ENCODE data around the gene CPPED1. TPM values are rescaled to one million over a fixed set of nuclear protein-coding genes. Genes with fewer than 3 reads are reported as not detected.
A peak's percentile ranks its signal among the peaks of the same experiment; 100 is the strongest.
"Not testable (repeated sequence)": the region's sequence is repeated elsewhere in the genome, so short reads cannot be mapped to it uniquely, and the experiment has no call there.

The CPPED1 gene
- total and polyA plus RNA-seq, 2 experiments from 2014 or later = 27.2 to 28.6 TPM

DNA sequence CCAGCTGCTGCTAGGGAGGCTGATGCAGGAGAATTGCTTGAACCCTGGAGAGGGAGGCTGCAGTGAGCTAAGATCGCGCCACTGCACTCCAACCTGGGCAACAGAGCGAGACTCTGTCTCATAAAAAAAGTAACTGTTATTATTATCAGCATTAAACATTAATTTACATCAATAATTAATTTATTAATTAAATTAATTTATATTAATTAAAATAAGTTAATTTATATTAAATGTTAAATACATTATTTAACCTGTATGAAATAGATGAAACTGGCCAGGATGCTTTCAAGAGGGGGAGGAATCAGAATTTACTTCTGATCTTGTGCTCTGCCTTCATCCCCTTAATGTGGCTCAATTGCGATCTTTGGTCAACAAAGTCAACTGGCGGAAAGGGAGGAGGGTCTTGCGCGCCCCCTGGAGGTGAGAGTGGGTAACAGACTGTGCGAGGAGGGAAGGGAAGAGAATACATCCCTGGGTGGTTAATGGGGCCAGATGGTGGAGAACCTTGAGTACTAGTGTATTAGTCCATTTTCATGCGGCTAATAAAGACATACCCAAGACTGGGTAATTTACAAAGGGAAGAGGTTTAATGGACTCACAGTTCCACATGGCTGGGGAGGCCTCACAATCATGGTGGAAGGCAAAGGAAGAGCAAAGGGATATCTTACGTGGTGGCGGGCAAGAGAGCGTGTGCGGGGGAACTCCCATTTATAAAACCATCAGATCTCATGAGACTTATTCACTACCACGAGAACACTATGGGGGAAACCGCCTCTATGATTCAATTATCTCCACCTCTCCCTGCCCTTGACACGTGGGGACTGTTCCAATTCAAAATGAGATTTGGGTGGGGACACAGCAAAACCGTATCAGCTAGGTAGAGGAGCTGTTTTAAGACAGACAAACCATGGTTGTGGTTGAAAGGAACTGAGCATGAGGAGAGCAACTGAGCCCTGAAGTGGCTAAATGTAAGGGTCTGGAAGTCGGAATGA, 15.7 kb upstream of the CPPED1 start:
- Histone ChIP-seq H3K27ac (no peak overlapping the region), H2AFZ (no peak overlapping the region), H3K9me2 (replicated peaks; ENCODE audit: insufficient read depth) (no peaks in the 10 kb centered on the region), H3K9me3 (ENCODE audit: low read depth) (no peaks in the 10 kb centered on the region), H4K20me1 (ENCODE audit: insufficient read depth, poor library complexity, severe bottlenecking) (no peaks in the 10 kb centered on the region), H3K79me2 (no peaks in the 10 kb centered on the region), H3K27me3 (no peaks in the 10 kb centered on the region), H3K36me3 (replicated peaks; ENCODE audit: insufficient read depth, low read depth) (no peaks in the 10 kb centered on the region), H3K4me2 (no peak overlapping the region), H3K4me1 (ENCODE audit: insufficient read depth) (no peaks in the 10 kb centered on the region), H3K4me3 (no peak overlapping the region)
- TF ChIP-seq, protein P1, sequence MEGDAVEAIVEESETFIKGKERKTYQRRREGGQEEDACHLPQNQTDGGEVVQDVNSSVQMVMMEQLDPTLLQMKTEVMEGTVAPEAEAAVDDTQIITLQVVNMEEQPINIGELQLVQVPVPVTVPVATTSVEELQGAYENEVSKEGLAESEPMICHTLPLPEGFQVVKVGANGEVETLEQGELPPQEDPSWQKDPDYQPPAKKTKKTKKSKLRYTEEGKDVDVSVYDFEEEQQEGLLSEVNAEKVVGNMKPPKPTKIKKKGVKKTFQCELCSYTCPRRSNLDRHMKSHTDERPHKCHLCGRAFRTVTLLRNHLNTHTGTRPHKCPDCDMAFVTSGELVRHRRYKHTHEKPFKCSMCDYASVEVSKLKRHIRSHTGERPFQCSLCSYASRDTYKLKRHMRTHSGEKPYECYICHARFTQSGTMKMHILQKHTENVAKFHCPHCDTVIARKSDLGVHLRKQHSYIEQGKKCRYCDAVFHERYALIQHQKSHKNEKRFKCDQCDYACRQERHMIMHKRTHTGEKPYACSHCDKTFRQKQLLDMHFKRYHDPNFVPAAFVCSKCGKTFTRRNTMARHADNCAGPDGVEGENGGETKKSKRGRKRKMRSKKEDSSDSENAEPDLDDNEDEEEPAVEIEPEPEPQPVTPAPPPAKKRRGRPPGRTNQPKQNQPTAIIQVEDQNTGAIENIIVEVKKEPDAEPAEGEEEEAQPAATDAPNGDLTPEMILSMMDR (IDR thresholded peaks at IDR 0.05; ENCODE audit: poor library complexity) = peak; percentile 68
- no peak for TF ChIP-seq EZH2 (IDR thresholded peaks at IDR 0.05; ENCODE audit: borderline replicate concordance)
- 60% methylated on average over 18 of the region's 18 CpGs for WGBS (ENCODE audit: low lambda C conversion rate, missing lambda C conversion rate)
- DNase-seq (ENCODE audit: low spot score) = peak; percentile 63

DNA sequence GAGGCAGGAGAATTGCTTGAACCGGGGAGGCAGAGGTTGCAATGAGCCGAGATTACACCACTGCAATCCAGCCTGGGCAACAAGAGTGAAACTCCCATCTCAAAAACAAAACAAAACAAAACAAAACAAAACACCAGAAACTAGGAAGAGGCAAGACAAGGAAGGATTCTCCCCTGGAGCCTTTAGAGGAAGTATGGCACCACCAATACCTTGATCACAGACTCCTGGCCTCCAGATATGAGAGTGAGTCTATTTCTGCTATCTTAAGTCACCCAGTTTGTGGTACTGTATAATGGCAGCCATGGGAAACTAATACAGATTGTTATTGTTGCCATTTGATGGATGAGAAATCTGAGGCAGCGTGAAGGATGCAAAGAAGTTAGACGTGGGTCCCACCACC, 14.6 kb upstream of the CPPED1 start:
- Histone ChIP-seq H3K79me2 (no peaks in the 10 kb centered on the region), H3K4me2 (no peak overlapping the region), H3K9me2 (replicated peaks; ENCODE audit: insufficient read depth) (no peaks in the 10 kb centered on the region), H3K4me3 (no peak overlapping the region), H2AFZ (no peak overlapping the region), H3K36me3 (replicated peaks; ENCODE audit: insufficient read depth, low read depth) (no peaks in the 10 kb centered on the region), H3K27ac (no peak overlapping the region), H3K4me1 (ENCODE audit: insufficient read depth) (no peaks in the 10 kb centered on the region), H3K9me3 (ENCODE audit: low read depth) (no peaks in the 10 kb centered on the region), H4K20me1 (ENCODE audit: insufficient read depth, poor library complexity, severe bottlenecking) (no peaks in the 10 kb centered on the region), H3K27me3 (no peaks in the 10 kb centered on the region)
- WGBS (ENCODE audit: low lambda C conversion rate, missing lambda C conversion rate) = 83% methylated on average over 4 of the region's 4 CpGs
- DNase-seq (ENCODE audit: low spot score) = no peak
- TF ChIP-seq, protein P1 (IDR thresholded peaks at IDR 0.05; ENCODE audit: poor library complexity) = no peak
- TF ChIP-seq EZH2phosphoT487 (IDR thresholded peaks at IDR 0.05; ENCODE audit: low read depth, severe bottlenecking, unreplicated experiment) = no peak
- no peak for TF ChIP-seq EZH2 (IDR thresholded peaks at IDR 0.05; ENCODE audit: borderline replicate concordance)

DNA sequence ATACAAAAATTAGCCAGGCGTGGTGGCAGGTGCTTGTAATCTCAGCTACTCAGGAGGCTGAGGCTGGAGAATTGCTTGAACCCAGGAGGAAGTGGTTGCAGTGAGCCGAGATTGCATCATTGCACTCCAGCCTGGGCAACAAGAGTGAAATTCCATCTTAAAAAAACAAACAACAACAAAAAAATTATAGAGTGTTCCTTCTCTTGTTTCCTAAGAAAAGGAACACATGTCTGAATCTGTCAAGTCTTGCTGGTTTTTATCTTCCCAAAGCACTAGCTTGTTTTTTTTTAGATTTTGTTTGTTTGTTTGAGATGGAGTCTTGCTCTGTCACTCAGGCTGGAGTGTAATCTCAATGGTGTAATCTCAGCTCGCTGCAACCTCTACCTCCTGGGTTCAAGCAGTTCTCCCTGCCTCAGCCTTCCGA, 13.1 kb upstream of the CPPED1 start:
- not testable (repeated sequence) for H3K36me3 ChIP-seq (replicated peaks; ENCODE audit: insufficient read depth, low read depth); H3K4me1 ChIP-seq (ENCODE audit: insufficient read depth); H4K20me1 ChIP-seq (ENCODE audit: insufficient read depth, poor library complexity, severe bottlenecking); H3K79me2 ChIP-seq; H3K27ac ChIP-seq; H2AFZ ChIP-seq; DNase-seq (ENCODE audit: low spot score); H3K4me3 ChIP-seq; H3K27me3 ChIP-seq; H3K4me2 ChIP-seq; H3K9me2 ChIP-seq (replicated peaks; ENCODE audit: insufficient read depth); H3K9me3 ChIP-seq (ENCODE audit: low read depth)
- 88% methylated on average over 4 of the region's 4 CpGs for WGBS (ENCODE audit: low lambda C conversion rate, missing lambda C conversion rate)

DNA sequence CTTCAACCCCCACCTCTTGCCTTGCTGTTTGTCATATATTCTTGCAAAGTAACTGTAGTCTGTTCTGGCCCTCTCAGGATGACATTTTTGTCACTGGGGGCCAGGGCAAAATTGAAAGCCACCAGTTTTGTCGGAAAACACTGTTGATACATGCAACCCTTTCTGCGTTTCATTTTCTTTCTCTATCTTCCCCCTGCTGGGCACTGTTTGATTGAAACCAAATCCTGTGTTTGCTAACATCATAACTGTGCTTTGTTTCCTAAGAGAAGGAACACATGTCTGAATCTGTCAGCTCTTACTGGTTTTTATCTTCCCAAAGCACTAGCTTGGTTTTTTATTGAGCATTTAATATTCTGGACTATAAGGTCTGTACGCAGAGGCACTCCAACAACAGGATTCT, 11.7 kb upstream of the CPPED1 start:
- Histone ChIP-seq H3K79me2 (no peaks in the 10 kb centered on the region), H3K4me2 (no peak overlapping the region), H4K20me1 (ENCODE audit: insufficient read depth, poor library complexity, severe bottlenecking) (no peaks in the 10 kb centered on the region), H3K4me3 (no peak overlapping the region), H3K36me3 (replicated peaks; ENCODE audit: insufficient read depth, low read depth) (no peaks in the 10 kb centered on the region), H3K4me1 (ENCODE audit: insufficient read depth) (no peaks in the 10 kb centered on the region), H3K27me3 (no peaks in the 10 kb centered on the region), H3K9me3 (ENCODE audit: low read depth) (no peaks in the 10 kb centered on the region), H3K27ac (no peak overlapping the region), H3K9me2 (replicated peaks; ENCODE audit: insufficient read depth) (no peaks in the 10 kb centered on the region), H2AFZ (no peak overlapping the region)
- no peak for TF ChIP-seq EZH2 (IDR thresholded peaks at IDR 0.05; ENCODE audit: borderline replicate concordance)
- no peak for TF ChIP-seq EZH2phosphoT487 (IDR thresholded peaks at IDR 0.05; ENCODE audit: low read depth, severe bottlenecking, unreplicated experiment)
- WGBS (ENCODE audit: low lambda C conversion rate, missing lambda C conversion rate) = 61% methylated on average over 3 of the region's 3 CpGs
- DNase-seq (ENCODE audit: low spot score) = no peak

DNA sequence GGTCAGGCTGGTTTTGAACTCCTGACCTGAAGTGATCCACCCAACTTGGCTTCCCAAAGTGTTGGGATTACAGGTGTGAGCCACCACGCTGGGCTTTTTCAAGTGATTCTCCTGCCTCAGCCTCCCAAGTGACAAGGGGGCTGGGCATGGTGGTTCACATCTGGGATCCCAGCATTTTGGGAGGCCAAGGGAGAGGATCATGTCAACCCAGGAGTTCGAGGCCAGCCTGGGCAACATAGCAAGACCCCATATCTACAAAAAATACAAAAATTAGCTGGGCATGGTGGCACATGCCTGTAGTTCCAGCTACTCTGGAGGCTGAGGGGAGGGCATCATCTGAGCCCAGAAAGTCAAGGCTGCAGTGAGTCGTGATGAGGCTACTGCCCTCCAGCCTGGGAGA, 10.0 kb upstream of the CPPED1 start:
- not testable (repeated sequence) for H3K9me3 ChIP-seq (ENCODE audit: low read depth); H3K4me3 ChIP-seq; H2AFZ ChIP-seq; H3K27ac ChIP-seq; H4K20me1 ChIP-seq (ENCODE audit: insufficient read depth, poor library complexity, severe bottlenecking); H3K9me2 ChIP-seq (replicated peaks; ENCODE audit: insufficient read depth); H3K27me3 ChIP-seq; DNase-seq (ENCODE audit: low spot score); H3K36me3 ChIP-seq (replicated peaks; ENCODE audit: insufficient read depth, low read depth); H3K4me1 ChIP-seq (ENCODE audit: insufficient read depth); H3K79me2 ChIP-seq; H3K4me2 ChIP-seq
- WGBS (ENCODE audit: low lambda C conversion rate, missing lambda C conversion rate) = 94% methylated on average over 3 of the region's 3 CpGs

DNA sequence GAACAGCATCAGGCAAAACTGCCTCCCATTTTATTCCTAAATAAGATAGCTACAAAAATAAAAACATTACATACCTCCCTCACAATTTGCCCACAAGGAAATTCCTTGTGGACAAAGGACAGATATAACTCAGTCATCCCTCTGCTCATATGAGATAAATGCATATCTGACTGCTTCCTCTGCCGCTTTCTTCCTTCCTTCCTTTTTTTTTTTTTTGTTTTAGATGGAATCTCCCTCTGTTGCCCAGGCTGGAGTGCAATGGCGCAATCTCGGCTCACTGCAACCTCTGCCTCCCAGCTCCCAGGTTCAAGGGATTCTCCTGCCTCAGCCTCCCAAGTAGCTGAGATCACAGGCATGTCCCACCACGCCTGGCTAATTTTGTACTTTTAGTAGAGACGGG, 9.6 kb upstream of the CPPED1 start:
- H3K27ac ChIP-seq; H3K4me1 ChIP-seq (ENCODE audit: insufficient read depth); H3K9me3 ChIP-seq (ENCODE audit: low read depth); H3K9me2 ChIP-seq (replicated peaks; ENCODE audit: insufficient read depth); H3K4me2 ChIP-seq; H2AFZ ChIP-seq; H4K20me1 ChIP-seq (ENCODE audit: insufficient read depth, poor library complexity, severe bottlenecking); H3K79me2 ChIP-seq; DNase-seq (ENCODE audit: low spot score); H3K27me3 ChIP-seq; H3K36me3 ChIP-seq (replicated peaks; ENCODE audit: insufficient read depth, low read depth); H3K4me3 ChIP-seq: not testable (repeated sequence)
- WGBS (ENCODE audit: low lambda C conversion rate, missing lambda C conversion rate) = 91% methylated on average over 5 of the region's 5 CpGs

All from hepatocyte (in vitro differentiated cells).